PC-3 (cell line): ENCODE measurements around the gene BPHL.

Experiments used
- CTCF ChIP-seq: fragments of 300-600 bp; sonication (generic); conservative IDR thresholded peaks from 2 replicates; pipeline ENCODE4 v1.5.1; 2017; ENCODE audit warnings: antibody characterized with exemption, low read depth, mild to moderate bottlenecking, low read length
- EZH2 ChIP-seq: fragments of 300-600 bp; sonication (generic); IDR thresholded peaks from one replicate; pipeline ENCODE4 v1.6.1; 2017; ENCODE audit warnings: antibody characterized with exemption, mild to moderate bottlenecking, low read length; ENCODE audit not compliant: unreplicated experiment

- TF ChIP-seq EZH2 (no peak), CTCF (no peak)
These were observed 671 bp downstream of the BPHL start for GRCh38 chr6:3119040-3119723.
